ENCODE measurements around the gene CTDSP2. TPM values are rescaled to one million over a fixed set of nuclear protein-coding genes. Genes with fewer than 3 reads are reported as not detected.

Gene CTDSP2
- polyA plus RNA-seq, 4 donors = 35.1 to 143 (median 51.8) TPM

DNA sequence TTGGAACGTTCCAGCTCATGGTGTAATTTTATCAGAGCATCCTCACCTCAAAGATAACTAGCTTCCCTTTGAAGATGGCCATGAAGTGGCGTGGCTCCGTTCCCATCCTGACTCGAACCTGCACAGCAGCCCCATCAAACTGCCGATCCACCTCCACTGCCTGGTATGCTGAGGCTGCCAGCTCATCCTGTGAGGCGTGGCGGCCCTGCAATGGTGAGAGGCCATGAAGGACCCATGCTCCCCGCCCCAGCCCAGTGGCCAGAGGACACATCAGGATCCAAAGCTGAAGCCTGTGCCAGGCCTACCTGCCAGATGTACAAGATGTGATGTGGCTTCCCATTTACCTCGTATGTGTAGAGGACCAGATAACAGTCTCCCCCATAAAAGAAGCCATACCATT, 39.2 kb downstream of the CTDSP2 start:
- H3K36me3 ChIP-seq (ENCODE audit: control insufficient read depth in 3 of 3, insufficient read depth in 2 of 3, low read depth in 1 of 3, low read length in 3 of 3) = peaks cover 4 to 60% (median 5%) of the 10 kb centered on the region in 3 donors
- FAIRE-seq = no peak

DNA sequence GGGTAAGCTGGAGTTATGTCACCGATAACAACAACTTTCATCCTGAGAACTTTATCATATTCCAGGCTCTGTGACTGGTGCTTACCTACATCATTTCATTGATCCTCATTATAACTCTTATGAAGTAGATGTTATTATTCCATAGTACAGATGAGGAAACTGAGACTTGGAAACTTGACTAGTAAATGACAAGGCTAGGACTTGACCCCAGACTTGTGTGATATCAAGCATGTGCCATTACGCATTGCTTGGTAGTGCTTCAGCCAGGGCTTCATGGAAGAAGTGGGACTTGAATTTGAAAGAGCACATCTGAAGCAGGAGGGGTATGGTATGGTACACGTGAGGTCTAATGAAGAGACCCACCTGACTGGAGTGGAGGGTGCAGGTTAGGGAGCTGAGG, 39.9 kb downstream of the CTDSP2 start:
- Histone ChIP-seq H3K27me3 (ENCODE audit: control insufficient read depth in 3 of 3, insufficient read depth in 3 of 3, low read length in 3 of 3) (no peaks in the 10 kb centered on the region), H3K4me1 (ENCODE audit: control insufficient read depth in 3 of 3, insufficient read depth in 2 of 3, low read depth in 1 of 3, low read length in 2 of 3) (no peaks in the 10 kb centered on the region), H3K9me3 (ENCODE audit: control insufficient read depth in 2 of 2, insufficient read depth in 1 of 2, low read depth in 1 of 2, low read length in 1 of 2) (no peaks in the 10 kb centered on the region), H3K4me3 (ENCODE audit: low read depth in 1 of 3, low read length in 3 of 3) (no peak overlapping the region), H3K27ac (ENCODE audit: low read depth in 1 of 3, low read length in 2 of 3) (no peak overlapping the region), H3K36me3 (ENCODE audit: control insufficient read depth in 3 of 3, insufficient read depth in 2 of 3, low read depth in 1 of 3, low read length in 3 of 3) (peaks cover 5 to 61% (median 6%) of the 10 kb centered on the region in 3 donors)
- FAIRE-seq (no peak), DNase-seq (no peak)
- WGBS, 3 donors = 96 to 98% (median 96%) methylated on average over 3 of the region's 3 CpGs

More for the DNA sequence above, 39.2 kb downstream of the CTDSP2 start:
- H3K4me1 ChIP-seq (ENCODE audit: control insufficient read depth in 3 of 3, insufficient read depth in 2 of 3, low read depth in 1 of 3, low read length in 2 of 3) = no peaks in the 10 kb centered on the region
- DNase-seq = no peak
- no peaks in the 10 kb centered on the region for H3K9me3 ChIP-seq (ENCODE audit: control insufficient read depth in 2 of 2, insufficient read depth in 1 of 2, low read depth in 1 of 2, low read length in 1 of 2)
- 88 to 92% (median 89%) methylated on average over 9 of the region's 9 CpGs for WGBS, 3 donors
- no peaks in the 10 kb centered on the region for H3K27me3 ChIP-seq (ENCODE audit: control insufficient read depth in 3 of 3, insufficient read depth in 3 of 3, low read length in 3 of 3)
- H3K4me3 ChIP-seq (ENCODE audit: low read depth in 1 of 3, low read length in 3 of 3) = no peak overlapping the region
- H3K27ac ChIP-seq (ENCODE audit: low read depth in 1 of 3, low read length in 2 of 3) = no peak overlapping the region

DNA sequence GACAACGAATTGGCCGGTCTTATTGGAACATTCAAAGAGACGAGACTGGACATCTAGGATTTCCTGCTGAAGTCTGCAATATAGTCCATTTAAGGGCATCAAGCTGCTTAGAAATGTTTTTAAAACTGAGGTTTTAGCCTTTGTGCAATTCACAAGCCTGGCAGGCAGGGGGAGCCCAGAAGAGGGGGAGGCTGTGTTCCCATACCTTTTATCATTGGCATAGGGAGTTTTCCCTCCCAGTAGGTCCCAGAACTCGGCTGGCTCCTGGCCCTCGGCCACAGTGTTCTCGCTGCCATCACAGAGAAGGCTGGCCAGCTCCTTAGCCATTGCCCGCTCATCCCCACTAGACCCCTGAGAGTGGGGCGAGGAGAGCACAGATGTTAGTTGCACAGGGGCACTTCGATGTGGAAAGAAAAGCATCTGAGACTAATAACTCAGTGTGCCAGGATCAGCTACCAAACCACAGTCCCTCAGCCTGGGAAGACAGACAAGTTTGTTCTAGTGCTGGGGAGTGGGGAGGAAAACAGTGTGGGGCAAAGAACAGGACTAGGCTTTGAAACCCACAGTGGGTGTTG, 43.1 kb downstream of the CTDSP2 start:
- H3K36me3 ChIP-seq (ENCODE audit: control insufficient read depth in 3 of 3, insufficient read depth in 2 of 3, low read depth in 1 of 3, low read length in 3 of 3) = peaks cover 6 to 48% (median 16%) of the 10 kb centered on the region in 3 donors
- H3K4me3 ChIP-seq (ENCODE audit: low read depth in 1 of 3, low read length in 3 of 3) = no peak overlapping the region
- no peaks in the 10 kb centered on the region for H3K4me1 ChIP-seq (ENCODE audit: control insufficient read depth in 3 of 3, insufficient read depth in 2 of 3, low read depth in 1 of 3, low read length in 2 of 3)
- peak; percentile 47 to 48 for DNase-seq
- FAIRE-seq = no peak
- H3K27ac ChIP-seq (ENCODE audit: low read depth in 1 of 3, low read length in 2 of 3) = no peak overlapping the region
- 56 to 62% (median 57%) methylated on average over 9 of the region's 9 CpGs for WGBS, 3 donors
- H3K9me3 ChIP-seq (ENCODE audit: control insufficient read depth in 2 of 2, insufficient read depth in 1 of 2, low read depth in 1 of 2, low read length in 1 of 2) = no peaks in the 10 kb centered on the region
- no peaks in the 10 kb centered on the region for H3K27me3 ChIP-seq (ENCODE audit: control insufficient read depth in 3 of 3, insufficient read depth in 3 of 3, low read length in 3 of 3)

- DNase-seq (no peak), FAIRE-seq (no peak)
- Histone ChIP-seq H3K36me3 (ENCODE audit: control insufficient read depth in 3 of 3, insufficient read depth in 2 of 3, low read depth in 1 of 3, low read length in 3 of 3) (peaks cover 2 to 41% (median 16%) of the 10 kb centered on the region in 3 donors), H3K4me1 (ENCODE audit: control insufficient read depth in 3 of 3, insufficient read depth in 2 of 3, low read depth in 1 of 3, low read length in 2 of 3) (no peaks in the 10 kb centered on the region), H3K4me3 (ENCODE audit: low read depth in 1 of 3, low read length in 3 of 3) (no peak overlapping the region), H3K27ac (ENCODE audit: low read depth in 1 of 3, low read length in 2 of 3) (no peak overlapping the region), H3K27me3 (ENCODE audit: control insufficient read depth in 3 of 3, insufficient read depth in 3 of 3, low read length in 3 of 3) (no peaks in the 10 kb centered on the region), H3K9me3 (ENCODE audit: control insufficient read depth in 2 of 2, insufficient read depth in 1 of 2, low read depth in 1 of 2, low read length in 1 of 2) (no peaks in the 10 kb centered on the region)
- 93 to 97% (median 95%) methylated on average over 1 of the region's 1 CpG for WGBS, 3 donors
These were observed 43.9 kb downstream of the CTDSP2 start for GRCh38 chr12:57802607-57803006.

GRCh38 chr12:57800965-57801364, 45.6 kb downstream of the CTDSP2 start:
- Histone ChIP-seq H3K27ac (ENCODE audit: low read depth in 1 of 3, low read length in 2 of 3) (no peak overlapping the region), H3K9me3 (ENCODE audit: control insufficient read depth in 2 of 2, insufficient read depth in 1 of 2, low read depth in 1 of 2, low read length in 1 of 2) (no peaks in the 10 kb centered on the region), H3K27me3 (ENCODE audit: control insufficient read depth in 3 of 3, insufficient read depth in 3 of 3, low read length in 3 of 3) (no peaks in the 10 kb centered on the region), H3K4me3 (ENCODE audit: low read depth in 1 of 3, low read length in 3 of 3) (no peak overlapping the region), H3K36me3 (ENCODE audit: control insufficient read depth in 3 of 3, insufficient read depth in 2 of 3, low read depth in 1 of 3, low read length in 3 of 3) (peaks cover 9 to 33% (median 20%) of the 10 kb centered on the region in 3 donors), H3K4me1 (ENCODE audit: control insufficient read depth in 3 of 3, insufficient read depth in 2 of 3, low read depth in 1 of 3, low read length in 2 of 3) (no peaks in the 10 kb centered on the region)
- FAIRE-seq (no peak), DNase-seq (no peak)
- WGBS, 3 donors = 93 to 100% (median 94%) methylated on average over 3 of the region's 3 CpGs

GRCh38 chr12:57797933-57798332, 48.6 kb downstream of the CTDSP2 start:
- H3K4me1 ChIP-seq (ENCODE audit: control insufficient read depth in 3 of 3, insufficient read depth in 2 of 3, low read depth in 1 of 3, low read length in 2 of 3) = no peaks in the 10 kb centered on the region
- H3K9me3 ChIP-seq (ENCODE audit: control insufficient read depth in 2 of 2, insufficient read depth in 1 of 2, low read depth in 1 of 2, low read length in 1 of 2) = no peaks in the 10 kb centered on the region
- FAIRE-seq = no peak
- no peaks in the 10 kb centered on the region for H3K27me3 ChIP-seq (ENCODE audit: control insufficient read depth in 3 of 3, insufficient read depth in 3 of 3, low read length in 3 of 3)
- DNase-seq = no peak
- H3K27ac ChIP-seq (ENCODE audit: low read depth in 1 of 3, low read length in 2 of 3) = no peak overlapping the region
- no peak overlapping the region for H3K4me3 ChIP-seq (ENCODE audit: low read depth in 1 of 3, low read length in 3 of 3)
- 86 to 100% (median 95%) methylated on average over 1 of the region's 1 CpG for WGBS, 3 donors
- H3K36me3 ChIP-seq (ENCODE audit: control insufficient read depth in 3 of 3, insufficient read depth in 2 of 3, low read depth in 1 of 3, low read length in 3 of 3) = peaks cover 12 to 34% (median 24%) of the 10 kb centered on the region in 3 donors

DNA sequence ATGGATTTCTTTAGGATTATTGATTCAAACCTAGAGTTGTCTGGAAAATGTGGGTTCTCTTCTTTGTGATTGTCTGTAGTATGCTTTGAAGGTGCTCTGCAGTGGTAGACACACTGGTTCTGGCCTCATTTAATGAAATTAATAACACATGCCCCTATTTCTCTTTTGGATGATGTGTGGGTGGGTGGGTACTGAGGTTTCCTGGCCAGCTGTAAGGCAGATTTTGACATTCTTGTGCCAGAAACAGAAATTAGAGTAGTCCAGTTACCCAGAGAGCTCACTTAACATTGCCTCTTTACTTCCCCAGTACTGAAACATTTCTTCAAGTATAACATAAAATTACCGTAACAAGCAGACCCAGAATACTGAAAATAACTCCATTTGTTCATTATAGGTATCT, 49.5 kb downstream of the CTDSP2 start:
- no peak for FAIRE-seq
- H3K27ac ChIP-seq (ENCODE audit: low read depth in 1 of 3, low read length in 2 of 3) = no peak overlapping the region
- H3K4me3 ChIP-seq (ENCODE audit: low read depth in 1 of 3, low read length in 3 of 3) = no peak overlapping the region
- H3K4me1 ChIP-seq (ENCODE audit: control insufficient read depth in 3 of 3, insufficient read depth in 2 of 3, low read depth in 1 of 3, low read length in 2 of 3) = no peaks in the 10 kb centered on the region
- DNase-seq = no peak
- no peaks in the 10 kb centered on the region for H3K27me3 ChIP-seq (ENCODE audit: control insufficient read depth in 3 of 3, insufficient read depth in 3 of 3, low read length in 3 of 3)
- peaks cover 13 to 36% (median 23%) of the 10 kb centered on the region in 3 donors for H3K36me3 ChIP-seq (ENCODE audit: control insufficient read depth in 3 of 3, insufficient read depth in 2 of 3, low read depth in 1 of 3, low read length in 3 of 3)
- no peaks in the 10 kb centered on the region for H3K9me3 ChIP-seq (ENCODE audit: control insufficient read depth in 2 of 2, insufficient read depth in 1 of 2, low read depth in 1 of 2, low read length in 1 of 2)
- 96 to 100% (median 97%) methylated on average over 1 of the region's 1 CpG for WGBS, 3 donors

- WGBS, 3 donors = 92 to 95% (median 93%) methylated on average over 6 of the region's 6 CpGs
- H3K4me3 ChIP-seq (ENCODE audit: low read depth in 1 of 3, low read length in 3 of 3) = no peak overlapping the region
These were observed 51.2 kb downstream of the CTDSP2 start for GRCh38 chr12:57795354-57795753.

GRCh38 chr12:57793920-57794319, 52.6 kb downstream of the CTDSP2 start:
- 16 to 36% (median 31%) methylated on average over 1 of the region's 1 CpG for WGBS, 3 donors
- H3K9me3 ChIP-seq (ENCODE audit: control insufficient read depth in 2 of 2, insufficient read depth in 1 of 2, low read depth in 1 of 2, low read length in 1 of 2) = no peaks in the 10 kb centered on the region
- no peak for FAIRE-seq
- peaks cover 12 to 43% (median 15%) of the 10 kb centered on the region in 3 donors for H3K36me3 ChIP-seq (ENCODE audit: control insufficient read depth in 3 of 3, insufficient read depth in 2 of 3, low read depth in 1 of 3, low read length in 3 of 3)
- no peak overlapping the region for H3K4me3 ChIP-seq (ENCODE audit: low read depth in 1 of 3, low read length in 3 of 3)
- H3K4me1 ChIP-seq (ENCODE audit: control insufficient read depth in 3 of 3, insufficient read depth in 2 of 3, low read depth in 1 of 3, low read length in 2 of 3) = no peaks in the 10 kb centered on the region
- H3K27me3 ChIP-seq (ENCODE audit: control insufficient read depth in 3 of 3, insufficient read depth in 3 of 3, low read length in 3 of 3) = no peaks in the 10 kb centered on the region
- DNase-seq = no peak
- H3K27ac ChIP-seq (ENCODE audit: low read depth in 1 of 3, low read length in 2 of 3) = no peak overlapping the region

More at GRCh38 chr12:57795354-57795753, 51.2 kb downstream of the CTDSP2 start:
- no peaks in the 10 kb centered on the region for H3K9me3 ChIP-seq (ENCODE audit: control insufficient read depth in 2 of 2, insufficient read depth in 1 of 2, low read depth in 1 of 2, low read length in 1 of 2)
- no peaks in the 10 kb centered on the region for H3K27me3 ChIP-seq (ENCODE audit: control insufficient read depth in 3 of 3, insufficient read depth in 3 of 3, low read length in 3 of 3)
- DNase-seq = no peak
- H3K36me3 ChIP-seq (ENCODE audit: control insufficient read depth in 3 of 3, insufficient read depth in 2 of 3, low read depth in 1 of 3, low read length in 3 of 3) = peaks cover 12 to 36% (median 22%) of the 10 kb centered on the region in 3 donors
- no peaks in the 10 kb centered on the region for H3K4me1 ChIP-seq (ENCODE audit: control insufficient read depth in 3 of 3, insufficient read depth in 2 of 3, low read depth in 1 of 3, low read length in 2 of 3)
- H3K27ac ChIP-seq (ENCODE audit: low read depth in 1 of 3, low read length in 2 of 3) = no peak overlapping the region
- no peak for FAIRE-seq

All from small intestine (tissue), 7 donors.